H1 (cell line): ENCODE data around the gene PDE4D. TPM values are rescaled to one million over a fixed set of nuclear protein-coding genes. Genes with fewer than 3 reads are reported as not detected.

ENCODE experiments used
- CTCF ChIA-PET: fragments of 300-600 bp; sonication (Branson Sonifier 250); formaldehyde crosslinking; loops from one replicate; lab custom pipeline; 2021; ENCODE audit not compliant: partially characterized antibody; lab: Charles Lee
- POLR2A ChIA-PET: fragments of 300-600 bp; sonication (Branson Sonifier 250); formaldehyde crosslinking; loops from one replicate; lab custom pipeline; 2021; ENCODE audit warnings: inconsistent platforms; ENCODE audit not compliant: partially characterized antibody; lab: Charles Lee
- DNase-seq, 2 experiments: peaks; one replicate each; pipeline versions ENCODE4 v3.0.0 to v3.0.0-alpha.2; 2010 to 2022; ENCODE audit warnings: low spot score in 2 of 2, low read depth in 1 of 2, mixed read lengths in 1 of 2
- FAIRE-seq: peaks from 2 replicates; lab custom pipeline; 2011; peaks lifted over from hg19 to GRCh38; lab: Jason Lieb, UNC
- H2AFZ ChIP-seq: 2 replicates; pipeline ENCODE4 v1.8.1; 2012; ENCODE audit warnings: low read length, inconsistent platforms
- H2AK5ac ChIP-seq: 2 replicates; pipeline ENCODE4 v1.6.1; 2013; ENCODE audit warnings: low read depth, low read length
- H2BK120ac ChIP-seq: replicated peaks from 2 replicates; pipeline ENCODE3; 2013; ENCODE audit warnings: low read depth, low read length, inconsistent platforms
- H2BK12ac ChIP-seq: 2 replicates; pipeline ENCODE4 v1.6.1; 2013; ENCODE audit warnings: low read depth, low read length
- H2BK15ac ChIP-seq: 2 replicates; pipeline ENCODE4 v1.6.1; 2013; ENCODE audit warnings: low read length
- H2BK20ac ChIP-seq: 2 replicates; pipeline ENCODE4 v1.6.1; 2013; ENCODE audit warnings: low read length
- H2BK5ac ChIP-seq: 2 replicates; pipeline ENCODE4 v1.6.1; 2013; ENCODE audit warnings: low read depth, low read length
- H3K14ac ChIP-seq: 2 replicates; pipeline ENCODE4 v1.6.1; 2013; ENCODE audit warnings: inconsistent platforms; ENCODE audit not compliant: insufficient read length
- H3K18ac ChIP-seq: 2 replicates; pipeline ENCODE4 v1.6.1; 2013; ENCODE audit warnings: low read length; ENCODE audit errors: extremely low read depth
- H3K23ac ChIP-seq: 2 replicates; pipeline ENCODE4 v1.6.1; 2013; ENCODE audit warnings: inconsistent platforms; ENCODE audit not compliant: insufficient read length
- H3K23me2 ChIP-seq: 2 replicates; pipeline ENCODE4 v1.6.1; 2013; ENCODE audit warnings: low read depth, low read length
- H3K27ac ChIP-seq: 2 replicates; pipeline ENCODE4 v1.6.1; 2011; ENCODE audit warnings: low read depth, low read length, inconsistent platforms
- H3K27me3 ChIP-seq, 4 experiments: replicated peaks in 1 of 4; 1 replicate in 1 of 4; 2 replicates in 3 of 4; pipeline versions ENCODE4 v1.6.1 to v1.8.1; 2011 to 2013; ENCODE audit warnings: low read length in 3 of 4, mild to moderate bottlenecking in 3 of 4, inconsistent platforms in 2 of 4, mixed read lengths in 2 of 4, moderate library complexity in 1 of 4; ENCODE audit not compliant: control insufficient read depth in 3 of 4, insufficient read depth in 3 of 4; ENCODE audit errors: extremely low read depth in 1 of 4
- H3K36me3 ChIP-seq, 4 experiments: 2 replicates each; pipeline versions ENCODE4 v1.6.1 to v1.8.1; 2011 to 2013; ENCODE audit warnings: mild to moderate bottlenecking in 4 of 4, low read length in 3 of 4, moderate library complexity in 2 of 4, control low read depth in 1 of 4, inconsistent platforms in 1 of 4; ENCODE audit not compliant: insufficient read depth in 4 of 4, control insufficient read depth in 2 of 4
- H3K4ac ChIP-seq: replicated peaks from 2 replicates; pipeline ENCODE3; 2013; ENCODE audit warnings: low read length, low read depth, mixed read lengths, inconsistent platforms; ENCODE audit not compliant: insufficient read length
- H3K4me1 ChIP-seq, 4 experiments: replicated peaks in 1 of 4; 1 replicate in 1 of 4; 2 replicates in 3 of 4; pipeline versions ENCODE4 v1.6.1 to v1.8.1; 2011 to 2013; ENCODE audit warnings: low read length in 3 of 4, inconsistent platforms in 2 of 4, mixed read lengths in 1 of 4; ENCODE audit not compliant: insufficient read depth in 4 of 4, control insufficient read depth in 3 of 4
- H3K4me2 ChIP-seq, 2 experiments: 2 replicates each; pipeline versions ENCODE4 v1.6.1 to v1.8.1; 2011 to 2013; ENCODE audit warnings: low read depth in 2 of 2, low read length in 2 of 2, control low read depth in 1 of 2, inconsistent platforms in 1 of 2, mild to moderate bottlenecking in 1 of 2; ENCODE audit not compliant: insufficient read depth in 1 of 2
- H3K4me3 ChIP-seq, 4 experiments: fragments of 200-600, 300-600 bp in 1 of 4; sonication (generic), shearing (Covaris generic), sonication (Bioruptor Twin) in 1 of 4; 2 replicates each; pipeline versions ENCODE4 v1.5.1 to v1.8.1; 2011 to 2016; ENCODE audit warnings: low read length in 4 of 4, low read depth in 3 of 4, control low read depth in 2 of 4, inconsistent platforms in 2 of 4, mild to moderate bottlenecking in 2 of 4, mixed read lengths in 1 of 4, moderate library complexity in 1 of 4; ENCODE audit not compliant: insufficient read depth in 2 of 4; ENCODE audit errors: extremely low read depth in 1 of 4
- H3K56ac ChIP-seq: replicated peaks from 2 replicates; pipeline ENCODE3; 2013; ENCODE audit warnings: low read depth, mild to moderate bottlenecking, mixed read lengths, low read length, inconsistent platforms; ENCODE audit not compliant: insufficient read length
- H3K79me1 ChIP-seq: 2 replicates; pipeline ENCODE4 v1.6.1; 2013; ENCODE audit warnings: low read depth, low read length, control low read depth
- H3K79me2 ChIP-seq, 2 experiments: 2 replicates each; pipeline versions ENCODE4 v1.6.1 to v1.8.1; 2012 to 2013; ENCODE audit warnings: low read length in 2 of 2, mild to moderate bottlenecking in 2 of 2, inconsistent platforms in 1 of 2; ENCODE audit not compliant: insufficient read depth in 2 of 2, control insufficient read depth in 1 of 2
- H3K9ac ChIP-seq, 4 experiments: replicated peaks in 1 of 4; 1 replicate in 1 of 4; 2 replicates in 3 of 4; pipeline versions ENCODE4 v1.6.1 to v1.8.1; 2011 to 2013; ENCODE audit warnings: low read depth in 3 of 4, low read length in 3 of 4, control low read depth in 2 of 4, mild to moderate bottlenecking in 2 of 4, moderate library complexity in 2 of 4, inconsistent platforms in 1 of 4; ENCODE audit errors: extremely low read depth in 1 of 4
- H3K9me3 ChIP-seq, 2 experiments: 2 replicates each; pipeline versions ENCODE4 v1.6.1 to v1.8.1; 2012 to 2013; ENCODE audit warnings: mild to moderate bottlenecking in 2 of 2, moderate library complexity in 2 of 2, control low read depth in 1 of 2, inconsistent platforms in 1 of 2, low read depth in 1 of 2, low read length in 1 of 2, mixed read lengths in 1 of 2; ENCODE audit not compliant: insufficient read depth in 2 of 2
- H4K20me1 ChIP-seq, 2 experiments: replicated peaks in 1 of 2; 2 replicates each; pipeline versions ENCODE3 to v1.8.1; 2011 to 2013; ENCODE audit warnings: inconsistent platforms in 2 of 2, low read length in 2 of 2, mild to moderate bottlenecking in 1 of 2; ENCODE audit not compliant: insufficient read depth in 2 of 2, control insufficient read depth in 1 of 2
- H4K5ac ChIP-seq: 2 replicates; pipeline ENCODE4 v1.6.1; 2013; ENCODE audit warnings: low read length, low read depth, mixed read lengths, inconsistent platforms; ENCODE audit not compliant: insufficient read length
- H4K8ac ChIP-seq: 2 replicates; pipeline ENCODE4 v1.8.0; 2013; ENCODE audit warnings: mild to moderate bottlenecking, moderate library complexity, low read length, inconsistent platforms; ENCODE audit not compliant: insufficient read depth; ENCODE audit errors: extremely low read depth
- H4K91ac ChIP-seq: replicated peaks from 2 replicates; pipeline ENCODE3; 2013; ENCODE audit warnings: low read length, mixed read lengths, inconsistent platforms; ENCODE audit not compliant: insufficient read length
- ASH2L ChIP-seq: fragments of 200-600, 300-600 bp; sonication (generic); IDR thresholded peaks from one replicate; pipeline ENCODE4 v1.7.1; 2017; ENCODE audit warnings: low read length
- BCL11A ChIP-seq, 2 experiments: IDR thresholded peaks; one replicate each; pipeline ENCODE4 v1.6.1; 2011; ENCODE audit warnings: low read depth in 2 of 2, low read length in 2 of 2, mild to moderate bottlenecking in 2 of 2
- CEBPB ChIP-seq: IDR thresholded peaks from 2 replicates; pipeline ENCODE4 v1.6.1; 2012; ENCODE audit warnings: low read depth, low read length
- CHD1 ChIP-seq: IDR thresholded peaks from 2 replicates; pipeline ENCODE4 v1.6.1; 2012; ENCODE audit warnings: low read depth, low read length, improper control_type of control experiment
- CHD2 ChIP-seq: IDR thresholded peaks from 2 replicates; pipeline ENCODE4 v1.6.1; 2012; ENCODE audit warnings: low read length, improper control_type of control experiment
- CTBP2 ChIP-seq: IDR thresholded peaks from 2 replicates; pipeline ENCODE4 v1.7.0; 2011; ENCODE audit warnings: borderline replicate concordance, mild to moderate bottlenecking, moderate library complexity, mixed read lengths, low read length; ENCODE audit not compliant: insufficient read depth, insufficient read length
- EZH2 ChIP-seq: fragments of 200-600 bp; sonication (generic); IDR thresholded peaks from 2 replicates; pipeline ENCODE4 v1.7.1; 2012; ENCODE audit warnings: low read depth, mild to moderate bottlenecking, moderate library complexity, low read length, inconsistent platforms; ENCODE audit not compliant: severe bottlenecking
- JUND ChIP-seq: IDR thresholded peaks from 2 replicates; pipeline ENCODE4 v1.6.1; 2011; ENCODE audit warnings: mild to moderate bottlenecking, improper control_type of control experiment, low read length
- KDM4A ChIP-seq: IDR thresholded peaks from one replicate; pipeline ENCODE4 v1.7.1; 2012; ENCODE audit warnings: low read depth, mild to moderate bottlenecking, moderate library complexity, low read length, inconsistent platforms; ENCODE audit not compliant: severe bottlenecking
- NANOG ChIP-seq: IDR thresholded peaks from 2 replicates; pipeline ENCODE4 v1.6.1; 2011; ENCODE audit warnings: low read length, low read depth, mild to moderate bottlenecking, inconsistent platforms; ENCODE audit not compliant: insufficient read depth, poor library complexity, severe bottlenecking
- POLR2A ChIP-seq, 2 experiments: IDR thresholded peaks; 1 replicate in 1 of 2; 2 replicates in 1 of 2; pipeline ENCODE4 v1.6.1; 2011; ENCODE audit warnings: low read depth in 2 of 2, low read length in 2 of 2, mild to moderate bottlenecking in 2 of 2; ENCODE audit errors: control extremely low read depth in 1 of 2
- POLR2AphosphoS5 ChIP-seq: IDR thresholded peaks from 2 replicates; pipeline ENCODE4 v1.6.1; 2011; ENCODE audit warnings: low read depth, low read length
- SP2 ChIP-seq: IDR thresholded peaks from 2 replicates; pipeline ENCODE4 v1.6.1; 2012; ENCODE audit warnings: mild to moderate bottlenecking, low read length, inconsistent platforms
- TCF12 ChIP-seq: IDR thresholded peaks from 2 replicates; pipeline ENCODE4 v1.6.1; 2011; ENCODE audit warnings: low read depth, mild to moderate bottlenecking, low read length
- WGBS, 2 experiments: shearing (Covaris generic) in 1 of 2; methylation state at CpG; one replicate each; pipeline versions ENCODE4 v1.1.6 to v1.1.7; 2013 to 2015; ENCODE audit warnings: low lambda C conversion rate in 2 of 2, mixed read lengths in 2 of 2, inconsistent platforms in 1 of 2, low coverage in 1 of 2, missing lambda C conversion rate in 1 of 2; ENCODE audit not compliant: insufficient replicate concordance in 2 of 2, insufficient coverage in 1 of 2, insufficient read length in 1 of 2; ENCODE audit errors: extremely low coverage in 1 of 2, missing lambda C conversion rate in 1 of 2; 5-methylcytosine and 5-hydroxymethylcytosine counted together
- polyA plus RNA-seq, 7 experiments: library from polyadenylated mRNA; depleted of rRNA in 3 of 7; stranded (reverse) in 5 of 7; unstranded in 2 of 7; fragments of >200 nt in 5 of 7; fragments of 200-250 nt in 2 of 7; gene quantifications; 1 replicate in 5 of 7; 2 replicates in 1 of 7; 4 replicates in 1 of 7; pipeline versions ENCODE4 v1.2.1 to v1.2.3, GENCODE V29; 2011 to 2013; ENCODE audit warnings: missing spikeins in 2 of 7, mixed read lengths in 2 of 7
- total RNA-seq: library from RNA; stranded (reverse); fragmentation: NEBNext Ultra II Directional; extraction: Animal tissue kit (Norgen Biotek cat#: 25700); gene quantifications from 2 replicates; pipeline ENCODE4 v1.2.1, GENCODE V29; 2021
- TF ChIP-seq, protein P1 (sequence below): IDR thresholded peaks from 2 replicates; pipeline ENCODE4 v1.6.1; 2012; ENCODE audit warnings: inconsistent platforms

Gene PDE4D
- total and polyA plus RNA-seq, 2 of the 8 experiments (the other 6 are each of a cell fraction or from before 2014, with no cell fraction given): 2.3 to 3.7 TPM

DNA sequence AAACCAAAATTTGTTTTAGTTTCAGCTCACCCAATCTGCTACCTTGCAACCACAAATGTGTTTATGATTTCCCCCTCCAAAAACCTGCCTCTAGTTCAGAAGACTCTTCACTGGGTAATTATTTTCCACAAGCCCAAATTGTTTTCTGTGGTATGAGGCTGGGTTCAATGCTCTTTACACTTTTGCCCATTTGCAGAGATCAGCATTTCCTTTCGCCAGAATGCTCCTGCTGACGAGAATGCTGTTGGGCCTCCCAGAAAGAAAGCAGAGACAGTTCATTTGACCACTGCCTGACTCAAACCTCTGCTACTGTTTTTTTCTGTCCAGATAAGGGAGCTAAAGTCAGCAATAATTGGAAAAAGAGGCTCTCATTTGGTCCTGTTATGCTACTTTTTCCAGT is 427.3 kb downstream of the PDE4D start:
- Histone ChIP-seq H3K79me1 (no peaks in the 10 kb centered on the region), H3K23ac (no peak overlapping the region), H3K79me2 (no peaks in the 10 kb centered on the region), H2BK120ac (no peak overlapping the region), H3K27ac (no peak overlapping the region), H2BK12ac (no peak overlapping the region), H3K9me3 (no peaks in the 10 kb centered on the region), H2BK20ac (no peak overlapping the region), H3K4me3 (no peak overlapping the region), H4K20me1 (no peaks in the 10 kb centered on the region), H4K8ac (no peak overlapping the region), H3K23me2 (no peaks in the 10 kb centered on the region), H2BK5ac (no peak overlapping the region), H3K18ac (no peak overlapping the region), H3K27me3 (no peaks in the 10 kb centered on the region), H2AFZ (no peak overlapping the region), H3K56ac (no peak overlapping the region), H2AK5ac (no peak overlapping the region), H3K4me2 (no peak overlapping the region), H3K36me3 (no peaks in the 10 kb centered on the region), H3K4me1 (no peaks in the 10 kb centered on the region; a peak in 1 of 7 replicates), H3K9ac (no peak overlapping the region), H4K91ac (no peak overlapping the region), H4K5ac (no peak overlapping the region), H2BK15ac (no peak overlapping the region), H3K14ac (no peak overlapping the region), H3K4ac (no peak overlapping the region)
- TF ChIP-seq CHD2: no peak
- TF ChIP-seq POLR2A (IDR thresholded peaks at IDR 0.05; ENCODE audit: control extremely low read depth in 1 of 2, low read depth in 2 of 2, low read length in 2 of 2): no peak
- TF ChIP-seq POLR2AphosphoS5: no peak
- no peak for TF ChIP-seq BCL11A (IDR thresholded peaks at IDR 0.05; ENCODE audit: low read depth in 2 of 2, low read length in 2 of 2)
- no peak for TF ChIP-seq CHD1
- no peak for TF ChIP-seq SP2
- no peak for TF ChIP-seq KDM4A
- TF ChIP-seq, protein P1, sequence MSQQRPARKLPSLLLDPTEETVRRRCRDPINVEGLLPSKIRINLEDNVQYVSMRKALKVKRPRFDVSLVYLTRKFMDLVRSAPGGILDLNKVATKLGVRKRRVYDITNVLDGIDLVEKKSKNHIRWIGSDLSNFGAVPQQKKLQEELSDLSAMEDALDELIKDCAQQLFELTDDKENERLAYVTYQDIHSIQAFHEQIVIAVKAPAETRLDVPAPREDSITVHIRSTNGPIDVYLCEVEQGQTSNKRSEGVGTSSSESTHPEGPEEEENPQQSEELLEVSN: no peak
- no peak for TF ChIP-seq ASH2L
- no peak for TF ChIP-seq CTBP2
- no peak for TF ChIP-seq CEBPB
- no peak for TF ChIP-seq EZH2
- TF ChIP-seq NANOG: no peak
- TF ChIP-seq JUND: no peak
- no peak for TF ChIP-seq TCF12
- WGBS, 2 experiments: 79% methylated on average over 2 of the region's 2 CpGs; no CpG with 5 or more reads in 1 of the 2 experiments
- ChIA-PET CTCF (interaction anchor here (1.0 kb wide), 1 partner anchor 332 kb away, joined by 3 read pairs; no protein-coding TSS in a partner anchor), POLR2A (interaction anchor here (0.8 kb wide), 1 partner anchor 278 kb away, joined by 3 read pairs; no protein-coding TSS in a partner anchor)
- DNase-seq (no peak), FAIRE-seq (no peak)
